Measurements from ENCODE around the gene PSG3.
"Not testable (repeated sequence)": the region's sequence is repeated elsewhere in the genome, so short reads cannot be mapped to it uniquely, and the experiment has no call there.

Gene PSG3

GRCh38 chr19:42695811-42696503, 44.3 kb downstream of the PSG3 start:
- no peak overlapping the region for H3K4me3 ChIP-seq (ENCODE audit: low read depth, low read length)

GRCh38 chr19:42693760-42694350, 46.4 kb downstream of the PSG3 start:
- H3K4me3 ChIP-seq (ENCODE audit: low read depth, low read length) = no peak overlapping the region

- H3K4me3 ChIP-seq (ENCODE audit: low read depth, low read length) = no peak overlapping the region
These were observed 56.3 kb downstream of the PSG3 start for GRCh38 chr19:42683917-42684513.

- H3K4me3 ChIP-seq (ENCODE audit: low read depth, low read length) = not testable (repeated sequence)
These were observed 64.0 kb downstream of the PSG3 start for GRCh38 chr19:42676326-42676725.

GRCh38 chr19:42674549-42674948, 65.7 kb downstream of the PSG3 start:
- not testable (repeated sequence) for H3K4me3 ChIP-seq (ENCODE audit: low read depth, low read length)
